Endothelial cell of umbilical vein (primary cell): ENCODE measurements around the gene PTTG1IP. TPM values are rescaled to one million over a fixed set of nuclear protein-coding genes. Genes with fewer than 3 reads are reported as not detected.

Experiments
- BruUV-seq: library from RNA; stranded (reverse); fragments of 400-500 nt; replicated peaks from 2 replicates; lab custom pipeline; 2021; lab: Mats Ljungman, UMichigan
- CTCF ChIA-PET: fragments of 300-600, 350-600 bp; sonication (Branson Sonifier 250); formaldehyde crosslinking; loops from one replicate; lab custom pipeline; 2021; ENCODE audit warnings: antibody characterized with exemption, inconsistent platforms; lab: Charles Lee
- POLR2A ChIA-PET: fragments of 300-600, 350-600 bp; sonication (Branson Sonifier 250); formaldehyde crosslinking; loops from one replicate; lab custom pipeline; 2021; ENCODE audit warnings: antibody characterized with exemption, inconsistent platforms; lab: Charles Lee
- DNase-seq: peaks from one replicate; pipeline ENCODE4 v3.0.0-alpha.2; 2011; ENCODE audit warnings: low read depth, low spot score
- FAIRE-seq: peaks from 2 replicates; lab custom pipeline; 2011; peaks lifted over from hg19 to GRCh38; lab: Jason Lieb, UNC
- H2AFZ ChIP-seq: 2 replicates; pipeline ENCODE4 v1.6.0; 2012; ENCODE audit warnings: low read depth, low read length, control low read depth, inconsistent platforms
- H3K27ac ChIP-seq: 2 replicates; pipeline ENCODE4 v1.5.1; 2011; ENCODE audit warnings: low read depth, mild to moderate bottlenecking, control low read depth, low read length, moderate library complexity; ENCODE audit not compliant: insufficient read depth
- H3K27me3 ChIP-seq, 2 experiments: 2 replicates each; pipeline versions ENCODE4 v1.6.0 to v1.6.1; 2011; ENCODE audit warnings: low read length in 2 of 2, mixed read lengths in 1 of 2; ENCODE audit not compliant: control insufficient read depth in 2 of 2, insufficient read depth in 2 of 2
- H3K36me3 ChIP-seq, 2 experiments: 2 replicates in 1 of 2; 3 replicates in 1 of 2; pipeline ENCODE4 v1.5.1; 2011; ENCODE audit warnings: low read length in 2 of 2, mild to moderate bottlenecking in 1 of 2, moderate library complexity in 1 of 2; ENCODE audit not compliant: control insufficient read depth in 2 of 2, insufficient read depth in 2 of 2; ENCODE audit errors: extremely low read depth in 1 of 2
- H3K4me1 ChIP-seq: 3 replicates; pipeline ENCODE4 v1.5.1; 2011; ENCODE audit warnings: mild to moderate bottlenecking, low read length; ENCODE audit not compliant: control insufficient read depth, insufficient read depth; ENCODE audit errors: extremely low read depth
- H3K4me2 ChIP-seq: 2 replicates; pipeline ENCODE4 v1.6.1; 2011; ENCODE audit warnings: low read length, control low read depth, mixed read lengths; ENCODE audit not compliant: insufficient read depth
- H3K4me3 ChIP-seq, 3 experiments: fragments of 200-600 bp in 1 of 3; sonication (generic), shearing (Covaris generic) in 1 of 3; replicated peaks in 1 of 3; 2 replicates each; pipeline ENCODE4 v1.5.1; 2011 to 2016; ENCODE audit warnings: control low read depth in 3 of 3, low read length in 3 of 3, mild to moderate bottlenecking in 2 of 3, inconsistent platforms in 1 of 3, low read depth in 1 of 3, moderate library complexity in 1 of 3; ENCODE audit not compliant: insufficient read depth in 1 of 3
- H3K79me2 ChIP-seq: 2 replicates; pipeline ENCODE4 v1.6.0; 2012; ENCODE audit warnings: low read length, inconsistent platforms; ENCODE audit not compliant: control insufficient read depth, insufficient read depth
- H3K9ac ChIP-seq: replicated peaks from 2 replicates; pipeline ENCODE3; 2011; ENCODE audit warnings: low read length, control low read depth; ENCODE audit not compliant: insufficient read depth; ENCODE audit errors: extremely low read depth
- H3K9me1 ChIP-seq: replicated peaks from 3 replicates; pipeline ENCODE4 v1.6.0; 2011; ENCODE audit warnings: mild to moderate bottlenecking, low read length; ENCODE audit not compliant: control insufficient read depth, insufficient read depth; ENCODE audit errors: extremely low read depth
- H3K9me3 ChIP-seq: replicated peaks from 2 replicates; pipeline ENCODE4 v1.5.1; 2012; ENCODE audit warnings: low read length, inconsistent platforms; ENCODE audit not compliant: control insufficient read depth, insufficient read depth
- H4K20me1 ChIP-seq: replicated peaks from 2 replicates; pipeline ENCODE3; 2011; ENCODE audit warnings: mild to moderate bottlenecking, low read length; ENCODE audit not compliant: control insufficient read depth, insufficient read depth; ENCODE audit errors: extremely low read depth
- CTCF ChIP-seq, 2 donors: IDR thresholded peaks; 1 replicate in 1 of 2; 2 replicates in 1 of 2; pipeline ENCODE4 v1.5.1; 2011; ENCODE audit warnings: low read length in 2 of 2, mild to moderate bottlenecking in 2 of 2, moderate library complexity in 2 of 2, control low read depth in 1 of 2, inconsistent platforms in 1 of 2, low read depth in 1 of 2; ENCODE audit not compliant: insufficient read depth in 1 of 2; ENCODE audit errors: extremely low read depth in 1 of 2
- EZH2 ChIP-seq: IDR thresholded peaks from 2 replicates; pipeline ENCODE4 v1.6.1; 2012; ENCODE audit warnings: borderline replicate concordance, low read depth, mild to moderate bottlenecking, moderate library complexity, low read length, inconsistent platforms; ENCODE audit not compliant: severe bottlenecking
- FOS ChIP-seq: IDR thresholded peaks from 2 replicates; pipeline ENCODE4 v1.6.1; 2011; ENCODE audit warnings: mild to moderate bottlenecking, low read length, moderate library complexity, borderline replicate concordance; ENCODE audit not compliant: insufficient read depth
- GATA2 ChIP-seq: IDR thresholded peaks from 2 replicates; pipeline ENCODE4 v1.7.0; 2011; ENCODE audit warnings: low read depth, mild to moderate bottlenecking, moderate library complexity, mixed read lengths, low read length; ENCODE audit not compliant: insufficient read length, insufficient read depth
- JUN ChIP-seq: IDR thresholded peaks from 2 replicates; pipeline ENCODE4 v1.6.1; 2011; ENCODE audit warnings: borderline replicate concordance, low read depth; ENCODE audit not compliant: insufficient read length, insufficient read depth
- MAX ChIP-seq: IDR thresholded peaks from 2 replicates; pipeline ENCODE4 v1.6.1; 2011; ENCODE audit not compliant: insufficient read depth, insufficient read length
- MYC ChIP-seq: IDR thresholded peaks from one replicate; pipeline ENCODE4 v1.6.1; 2011; ENCODE audit warnings: mild to moderate bottlenecking, low read depth, low read length
- POLR2A ChIP-seq: IDR thresholded peaks from 2 replicates; pipeline ENCODE4 v1.6.1; 2012; ENCODE audit warnings: low read depth, mild to moderate bottlenecking, control low read depth, low read length
- POLR2AphosphoS5 ChIP-seq: IDR thresholded peaks from 2 replicates; pipeline ENCODE4 v1.6.1; 2012; ENCODE audit warnings: low read depth, mild to moderate bottlenecking, control low read depth, low read length, moderate library complexity; ENCODE audit not compliant: insufficient read depth
- dilution Hi-C: fragments of 300-500 bp; cut with MboI; formaldehyde crosslinking; loops from one replicate; pipeline ENCODE4 v1.15.0; 2019; ENCODE audit warnings: low sequenced_read_pairs; ENCODE audit not compliant: extremely low pct_ligation_motif_present
- intact Hi-C: fragments of 100-400 bp; cut with micrococcal nuclease; formaldehyde crosslinking; loops from one replicate; pipeline ENCODE4 v1.10.0; 2022
- polyA plus RNA-seq, 4 experiments: library from polyadenylated mRNA; depleted of rRNA in 3 of 4; stranded (reverse) in 3 of 4; unstranded in 1 of 4; fragments of >200 nt; gene quantifications; 2 replicates each; pipeline versions ENCODE4 v1.2.1 to v1.2.3, GENCODE V29; 2011 to 2012; ENCODE audit warnings: missing spikeins in 1 of 4
- total RNA-seq: library from RNA; stranded (reverse); gene quantifications from 2 replicates; pipeline ENCODE4 v1.2.3, GENCODE V29; 2021

PTTG1IP gene
- total and polyA plus RNA-seq, 2 donors (not counting 3 experiments of a cell fraction or from before 2014, with no cell fraction given), result 342 to 415 TPM

- no peaks in the 10 kb centered on the region for H3K79me2 ChIP-seq
- H3K4me2 ChIP-seq, result no peak overlapping the region
- no peaks in the 10 kb centered on the region for H4K20me1 ChIP-seq
- ChIA-PET POLR2A (no interaction called here), CTCF (no interaction called here)
- H3K4me1 ChIP-seq, result peaks cover 11% of the 10 kb centered on the region
- H3K27me3 ChIP-seq, result peaks cover 5 to 8% of the 10 kb centered on the region in 2 experiments
- FAIRE-seq (no peak), DNase-seq (no peak)
- no peaks in the 10 kb centered on the region for H3K9me3 ChIP-seq
- TF ChIP-seq CTCF (IDR thresholded peaks at IDR 0.05; ENCODE audit: extremely low read depth in 1 of 2, insufficient read depth in 1 of 2, low read depth in 1 of 2, low read length in 2 of 2) (no peak), JUN (no peak)
- dilution Hi-C loops, result no loop called here
- BruUV-seq, result no TSS peak
- H3K27ac ChIP-seq, result no peak overlapping the region
- no peak overlapping the region for H3K4me3 ChIP-seq
- no peak overlapping the region for H2AFZ ChIP-seq
- H3K36me3 ChIP-seq, result no peaks in the 10 kb centered on the region
- intact Hi-C loops, result no loop called here
- no peak overlapping the region for H3K9ac ChIP-seq
- H3K9me1 ChIP-seq, result no peaks in the 10 kb centered on the region
These were observed 48.4 kb upstream of the PTTG1IP start for GRCh38 chr21:44921928-44922327.

GRCh38 chr21:44920694-44921604, 47.5 kb upstream of the PTTG1IP start, which contains the start of gene ITGB2:
ITGB2 (minus strand) TSS chr21:44920899; CDS start chr21:44910782, 10,117 bp downstream.
- intact Hi-C loops, result no loop called here
- DNase-seq (no peak), FAIRE-seq (no peak)
- Histone ChIP-seq H2AFZ (no peak within 1 kb of the TSS), H3K9me1 (no peaks in the 10 kb centered on the region), H3K27me3 (peaks cover 5 to 8% of the 10 kb centered on the region in 2 experiments), H3K36me3 (no peaks in the 10 kb centered on the region), H4K20me1 (no peaks in the 10 kb centered on the region), H3K27ac (no peak within 1 kb of the TSS), H3K4me2 (no peak within 1 kb of the TSS), H3K4me3 (no peak within 1 kb of the TSS), H3K4me1 (peaks cover 6% of the 10 kb centered on the region), H3K9ac (no peak within 1 kb of the TSS), H3K9me3 (no peaks in the 10 kb centered on the region), H3K79me2 (no peaks in the 10 kb centered on the region)
- ChIA-PET POLR2A (no interaction called here), CTCF (no interaction called here)
- no TSS peak for BruUV-seq
- TF ChIP-seq MYC (no peak), MAX (no peak), POLR2AphosphoS5 (no peak), POLR2A (no peak), CTCF (IDR thresholded peaks at IDR 0.05; ENCODE audit: extremely low read depth in 1 of 2, insufficient read depth in 1 of 2, low read depth in 1 of 2, low read length in 2 of 2) (no peak), EZH2 (no peak), GATA2 (no peak), JUN (no peak), FOS (no peak)
- dilution Hi-C loops, result no loop called here
